ENCODE data around the gene TUBGCP6. TPM values are rescaled to one million over a fixed set of nuclear protein-coding genes. Genes with fewer than 3 reads are reported as not detected.

Gene TUBGCP6
- polyA plus RNA-seq, 1 donor: 33.5 TPM

GRCh38 chr22:50224071-50224470 lies 20.8 kb downstream of the TUBGCP6 start:
- no peak for DNase-seq

- no peak for DNase-seq
Observed at GRCh38 chr22:50222508-50222907, 22.3 kb downstream of the TUBGCP6 start.

- no peak for DNase-seq
Observed at GRCh38 chr22:50221410-50222300, 23.2 kb downstream of the TUBGCP6 start.

- no peak for DNase-seq
Observed at GRCh38 chr22:50220603-50221409, 24.0 kb downstream of the TUBGCP6 start.

GRCh38 chr22:50219800-50220602 lies 24.8 kb downstream of the TUBGCP6 start:
- DNase-seq: no peak

GRCh38 chr22:50218996-50219727 lies 25.7 kb downstream of the TUBGCP6 start:
- DNase-seq: no peak

GRCh38 chr22:50218153-50218995 lies 26.4 kb downstream of the TUBGCP6 start:
- DNase-seq: no peak

GRCh38 chr22:50217543-50218152 lies 27.2 kb downstream of the TUBGCP6 start:
- no peak for DNase-seq

- no peak for DNase-seq
Observed at GRCh38 chr22:50216684-50217520, 27.9 kb downstream of the TUBGCP6 start.

GRCh38 chr22:50216055-50216683 lies 28.7 kb downstream of the TUBGCP6 start:
- no peak for DNase-seq

GRCh38 chr22:50215297-50216054 lies 29.3 kb downstream of the TUBGCP6 start:
- DNase-seq: no peak

- no peak for DNase-seq
Observed at GRCh38 chr22:50213263-50213662, 31.6 kb downstream of the TUBGCP6 start.

- DNase-seq: no peak
Observed at GRCh38 chr22:50211147-50211546, 33.7 kb downstream of the TUBGCP6 start.

GRCh38 chr22:50210378-50211139 lies 34.3 kb downstream of the TUBGCP6 start:
- no peak for DNase-seq

- DNase-seq: peak; percentile 62
Observed at GRCh38 chr22:50209893-50210292, 34.9 kb downstream of the TUBGCP6 start.

GRCh38 chr22:50208939-50209892 lies 35.6 kb downstream of the TUBGCP6 start:
- no peak for DNase-seq
